WTC11 (cell line): ENCODE data around the gene SHLD1. TPM values are rescaled to one million over a fixed set of nuclear protein-coding genes. Genes with fewer than 3 reads are reported as not detected.

ENCODE experiments used
- ATAC-seq: fragments of 200-7000 bp; cut with Tn5 transposase; 2 replicates; pipeline ENCODE4 v1.10.0; 2021; ENCODE audit warnings: mild to moderate bottlenecking, moderate library complexity
- CTCF ChIA-PET: fragments of 300-600 bp; sonication (Branson Sonifier 250); formaldehyde crosslinking; loops from one replicate; lab custom pipeline; 2021; ENCODE audit warnings: antibody characterized with exemption; lab: Charles Lee
- POLR2A ChIA-PET: fragments of 350-600 bp; sonication (Branson Sonifier 250); formaldehyde crosslinking; loops from one replicate; lab custom pipeline; 2021; ENCODE audit warnings: antibody characterized with exemption; lab: Charles Lee
- DNase-seq: peaks from one replicate; pipeline ENCODE4 v3.0.0; 2021; ENCODE audit warnings: low spot score
- H3K27ac Mint-ChIP-seq: 2 replicates; pipeline ENCODE4 v1.8.0; 2021; ENCODE audit warnings: mixed read lengths
- H3K27me3 Mint-ChIP-seq: 2 replicates; pipeline ENCODE4 v1.8.0; 2021; ENCODE audit warnings: low read depth, mild to moderate bottlenecking, moderate library complexity, mixed read lengths
- H3K36me3 Mint-ChIP-seq: 2 replicates; pipeline ENCODE4 v1.8.0; 2021; ENCODE audit warnings: mixed read lengths
- H3K4me1 Mint-ChIP-seq: 2 replicates; pipeline ENCODE4 v1.8.0; 2022; ENCODE audit warnings: mixed read lengths
- H3K4me3 Mint-ChIP-seq: 2 replicates; pipeline ENCODE4 v1.8.0; 2021; ENCODE audit warnings: mild to moderate bottlenecking, moderate library complexity, mixed read lengths
- H3K9me3 Mint-ChIP-seq: 2 replicates; pipeline ENCODE4 v1.8.0; 2021; ENCODE audit warnings: mixed read lengths
- AFF4 ChIP-seq: sonication (generic); formaldehyde crosslinking; IDR thresholded peaks from 2 replicates; pipeline ENCODE4 v1.8.1; 2023; ENCODE audit warnings: mild to moderate bottlenecking, missing genetic modification reagents, borderline replicate concordance
- EMX1 ChIP-seq: fragments of 250-450 bp; sonication (Bioruptor Pico); IDR thresholded peaks from 2 replicates; pipeline ENCODE4 v1.8.0; 2021; ENCODE audit warnings: mild to moderate bottlenecking
- FOXJ3 ChIP-seq: sonication (generic); formaldehyde crosslinking; IDR thresholded peaks from 2 replicates; pipeline ENCODE4 v1.9.0; 2021; ENCODE audit warnings: missing genetic modification reagents, mild to moderate bottlenecking, borderline replicate concordance
- FOXP1 ChIP-seq: sonication (generic); formaldehyde crosslinking; IDR thresholded peaks from 2 replicates; pipeline ENCODE4 v1.8.0; 2022; ENCODE audit warnings: missing genetic modification reagents, mild to moderate bottlenecking, moderate library complexity, borderline replicate concordance
- GRHL2 ChIP-seq: fragments of 250-450 bp; sonication (Bioruptor Pico); IDR thresholded peaks from 2 replicates; pipeline ENCODE4 v1.8.0; 2022; ENCODE audit warnings: mild to moderate bottlenecking, moderate library complexity; ENCODE audit not compliant: insufficient replicate concordance, severe bottlenecking
- MAX ChIP-seq: sonication (generic); formaldehyde crosslinking; IDR thresholded peaks from 2 replicates; pipeline ENCODE4 v1.8.0; 2022; ENCODE audit warnings: mild to moderate bottlenecking, missing genetic modification reagents
- PRDM15 ChIP-seq: sonication (generic); formaldehyde crosslinking; IDR thresholded peaks from 2 replicates; pipeline ENCODE4 v1.8.0; 2022; ENCODE audit warnings: missing genetic modification reagents
- SOX15 ChIP-seq: fragments of 250-450 bp; sonication (Bioruptor Pico); IDR thresholded peaks from 2 replicates; pipeline ENCODE4 v1.9.0; 2021; ENCODE audit warnings: mild to moderate bottlenecking
- SP1 ChIP-seq: sonication (generic); formaldehyde crosslinking; conservative IDR thresholded peaks from 2 replicates; pipeline ENCODE4 v1.8.1; 2022; ENCODE audit warnings: missing genetic modification reagents
- TCF7 ChIP-seq: sonication (generic); formaldehyde crosslinking; IDR thresholded peaks from 2 replicates; pipeline ENCODE4 v1.8.0; 2022; ENCODE audit warnings: mild to moderate bottlenecking, low read depth, missing genetic modification reagents, moderate library complexity
- ZBTB43 ChIP-seq: sonication (generic); formaldehyde crosslinking; IDR thresholded peaks from 2 replicates; pipeline ENCODE4 v1.8.1; 2023; ENCODE audit warnings: mild to moderate bottlenecking, missing genetic modification reagents
- ZNF121 ChIP-seq: sonication (generic); formaldehyde crosslinking; IDR thresholded peaks from 2 replicates; pipeline ENCODE4 v1.8.0; 2023; ENCODE audit warnings: missing genetic modification reagents
- ZNF232 ChIP-seq: sonication (generic); formaldehyde crosslinking; IDR thresholded peaks from 2 replicates; pipeline ENCODE4 v1.8.0; 2022; ENCODE audit warnings: mild to moderate bottlenecking, missing genetic modification reagents
- ZNF423 ChIP-seq: fragments of 250-450 bp; sonication (Bioruptor Pico); IDR thresholded peaks from 2 replicates; pipeline ENCODE4 v2.1.2; 2022; ENCODE audit warnings: mild to moderate bottlenecking, moderate library complexity
- ZNF532 ChIP-seq: fragments of 250-450 bp; sonication (Bioruptor Pico); IDR thresholded peaks from 2 replicates; pipeline ENCODE4 v1.9.0; 2021; ENCODE audit warnings: mild to moderate bottlenecking, borderline replicate concordance
- ZSCAN18 ChIP-seq: fragments of 250-450 bp; sonication (Bioruptor Pico); IDR thresholded peaks from 2 replicates; pipeline ENCODE4 v2.1.2; 2022; ENCODE audit warnings: mild to moderate bottlenecking, moderate library complexity
- total RNA-seq: library from RNA; stranded (reverse); gene quantifications from 3 replicates; pipeline ENCODE4 v1.2.3, GENCODE V29; 2021

The SHLD1 gene
- total RNA-seq, 1 experiment from 2014 or later = 4.1 TPM

- TF ChIP-seq ZNF532 (CRISPR knock-in tag) = no peak
- TF ChIP-seq ZNF121 (CRISPR knock-in tag) = no peak
- TF ChIP-seq FOXP1 (CRISPR knock-in tag) = no peak
- no peak for TF ChIP-seq FOXJ3
- TF ChIP-seq SOX15 (CRISPR knock-in tag) = no peak
- TF ChIP-seq ZNF232 (CRISPR knock-in tag) = no peak
- no peak for TF ChIP-seq SP1 (CRISPR knock-in tag)
- no peak for TF ChIP-seq ZBTB43
- no peak for TF ChIP-seq AFF4 (CRISPR knock-in tag)
- TF ChIP-seq, all 79 proteins: peak for 0
Measured at GRCh38 chr20:5845681-5846615, 95.7 kb downstream of the SHLD1 start (continued).

GRCh38 chr20:5848711-5849505 is 98.7 kb downstream of the SHLD1 start:
- no peak for DNase-seq
- H3K36me3 Mint-ChIP-seq = peaks cover 3% of the 10 kb centered on the region; the same call in 1 of the 2 replicates
- no peak overlapping the region for H3K4me3 Mint-ChIP-seq
- ChIA-PET CTCF (interaction anchor here (0.5 to 0.6 kb wide), 2 partner anchors 13 to 29 kb away, joined by 3 to 7 read pairs; no protein-coding TSS in a partner anchor), POLR2A (no interaction called here)
- H3K27me3 Mint-ChIP-seq = no peaks in the 10 kb centered on the region
- H3K4me1 Mint-ChIP-seq = peaks cover 11% of the 10 kb centered on the region
- peaks cover 5% of the 10 kb centered on the region for H3K9me3 Mint-ChIP-seq
- no peak for ATAC-seq
- H3K27ac Mint-ChIP-seq = no peak overlapping the region; the same call in 1 of the 2 replicates
- TF ChIP-seq FOXJ3 = no peak
- no peak for TF ChIP-seq ZSCAN18
- no peak for TF ChIP-seq ZNF232 (CRISPR knock-in tag)
- no peak for TF ChIP-seq TCF7 (CRISPR knock-in tag)
- TF ChIP-seq GRHL2 (CRISPR knock-in tag) = no peak
- TF ChIP-seq MAX (CRISPR knock-in tag) = no peak
- TF ChIP-seq SOX15 (CRISPR knock-in tag) = no peak
- TF ChIP-seq PRDM15 = no peak
- no peak for TF ChIP-seq ZNF423 (CRISPR knock-in tag)
- TF ChIP-seq EMX1 = no peak
